Erythroblast (primary cell): ENCODE results near the gene GRIK5.

Experiments
- GATA1 ChIP-seq: IDR thresholded peaks from 2 replicates; pipeline ENCODE4 v1.6.1; 2011; ENCODE audit warnings: low read depth, mild to moderate bottlenecking, control low read depth, low read length, moderate library complexity
- POLR2A ChIP-seq: IDR thresholded peaks from 2 replicates; pipeline ENCODE4 v1.6.1; 2011; ENCODE audit warnings: mild to moderate bottlenecking, low read length

GRCh38 chr19:42023943-42024260 lies 46.1 kb downstream of the GRIK5 start:
- no peak for TF ChIP-seq POLR2A
- TF ChIP-seq GATA1: no peak
